Measurements from ENCODE around the gene RHO. TPM values are rescaled to one million over a fixed set of nuclear protein-coding genes. Genes with fewer than 3 reads are reported as not detected.

The RHO gene
- total RNA-seq, 1 donor from 2014 or later = not detected

GRCh38 chr3:129565902-129566301 is 37.5 kb downstream of the RHO start:
- TF ChIP-seq, protein P1, sequence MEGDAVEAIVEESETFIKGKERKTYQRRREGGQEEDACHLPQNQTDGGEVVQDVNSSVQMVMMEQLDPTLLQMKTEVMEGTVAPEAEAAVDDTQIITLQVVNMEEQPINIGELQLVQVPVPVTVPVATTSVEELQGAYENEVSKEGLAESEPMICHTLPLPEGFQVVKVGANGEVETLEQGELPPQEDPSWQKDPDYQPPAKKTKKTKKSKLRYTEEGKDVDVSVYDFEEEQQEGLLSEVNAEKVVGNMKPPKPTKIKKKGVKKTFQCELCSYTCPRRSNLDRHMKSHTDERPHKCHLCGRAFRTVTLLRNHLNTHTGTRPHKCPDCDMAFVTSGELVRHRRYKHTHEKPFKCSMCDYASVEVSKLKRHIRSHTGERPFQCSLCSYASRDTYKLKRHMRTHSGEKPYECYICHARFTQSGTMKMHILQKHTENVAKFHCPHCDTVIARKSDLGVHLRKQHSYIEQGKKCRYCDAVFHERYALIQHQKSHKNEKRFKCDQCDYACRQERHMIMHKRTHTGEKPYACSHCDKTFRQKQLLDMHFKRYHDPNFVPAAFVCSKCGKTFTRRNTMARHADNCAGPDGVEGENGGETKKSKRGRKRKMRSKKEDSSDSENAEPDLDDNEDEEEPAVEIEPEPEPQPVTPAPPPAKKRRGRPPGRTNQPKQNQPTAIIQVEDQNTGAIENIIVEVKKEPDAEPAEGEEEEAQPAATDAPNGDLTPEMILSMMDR (IDR thresholded peaks at IDR 0.05; ENCODE audit: insufficient read depth, low read length, severe bottlenecking) = no peak
- FAIRE-seq (no peak), DNase-seq (ENCODE audit: low read depth) (no peak)
- no peaks in the 10 kb centered on the region for H3K36me3 ChIP-seq (ENCODE audit: control insufficient read depth, insufficient read depth, low read length)
- H3K27me3 ChIP-seq (ENCODE audit: control insufficient read depth, insufficient read depth, low read length) = no peaks in the 10 kb centered on the region
- H3K4me3 ChIP-seq (ENCODE audit: low read depth, low read length) = no peak overlapping the region

GRCh38 chr3:129567176-129567705 is 38.8 kb downstream of the RHO start:
- Histone ChIP-seq H3K36me3 (ENCODE audit: control insufficient read depth, insufficient read depth, low read length) (no peaks in the 10 kb centered on the region), H3K27me3 (ENCODE audit: control insufficient read depth, insufficient read depth, low read length) (no peaks in the 10 kb centered on the region), H3K4me3 (ENCODE audit: low read depth, low read length) (no peak overlapping the region)
- FAIRE-seq = no peak
- TF ChIP-seq, protein P1 (IDR thresholded peaks at IDR 0.05; ENCODE audit: insufficient read depth, low read length, severe bottlenecking) = no peak
- no peak for DNase-seq (ENCODE audit: low read depth)

- TF ChIP-seq, protein P1 (IDR thresholded peaks at IDR 0.05; ENCODE audit: insufficient read depth, low read length, severe bottlenecking) = no peak
- Histone ChIP-seq H3K27me3 (ENCODE audit: control insufficient read depth, insufficient read depth, low read length) (no peaks in the 10 kb centered on the region), H3K4me3 (ENCODE audit: low read depth, low read length) (no peak overlapping the region), H3K36me3 (ENCODE audit: control insufficient read depth, insufficient read depth, low read length) (no peaks in the 10 kb centered on the region)
- FAIRE-seq = no peak
- no peak for DNase-seq (ENCODE audit: low read depth)
Measured at GRCh38 chr3:129567939-129568338, 39.5 kb downstream of the RHO start.

GRCh38 chr3:129569856-129570255 is 41.4 kb downstream of the RHO start:
- H3K27me3 ChIP-seq (ENCODE audit: control insufficient read depth, insufficient read depth, low read length) = no peaks in the 10 kb centered on the region
- FAIRE-seq (no peak), DNase-seq (ENCODE audit: low read depth) (no peak)
- TF ChIP-seq, protein P1 (IDR thresholded peaks at IDR 0.05; ENCODE audit: insufficient read depth, low read length, severe bottlenecking) = no peak
- no peaks in the 10 kb centered on the region for H3K36me3 ChIP-seq (ENCODE audit: control insufficient read depth, insufficient read depth, low read length)
- no peak overlapping the region for H3K4me3 ChIP-seq (ENCODE audit: low read depth, low read length)

DNA sequence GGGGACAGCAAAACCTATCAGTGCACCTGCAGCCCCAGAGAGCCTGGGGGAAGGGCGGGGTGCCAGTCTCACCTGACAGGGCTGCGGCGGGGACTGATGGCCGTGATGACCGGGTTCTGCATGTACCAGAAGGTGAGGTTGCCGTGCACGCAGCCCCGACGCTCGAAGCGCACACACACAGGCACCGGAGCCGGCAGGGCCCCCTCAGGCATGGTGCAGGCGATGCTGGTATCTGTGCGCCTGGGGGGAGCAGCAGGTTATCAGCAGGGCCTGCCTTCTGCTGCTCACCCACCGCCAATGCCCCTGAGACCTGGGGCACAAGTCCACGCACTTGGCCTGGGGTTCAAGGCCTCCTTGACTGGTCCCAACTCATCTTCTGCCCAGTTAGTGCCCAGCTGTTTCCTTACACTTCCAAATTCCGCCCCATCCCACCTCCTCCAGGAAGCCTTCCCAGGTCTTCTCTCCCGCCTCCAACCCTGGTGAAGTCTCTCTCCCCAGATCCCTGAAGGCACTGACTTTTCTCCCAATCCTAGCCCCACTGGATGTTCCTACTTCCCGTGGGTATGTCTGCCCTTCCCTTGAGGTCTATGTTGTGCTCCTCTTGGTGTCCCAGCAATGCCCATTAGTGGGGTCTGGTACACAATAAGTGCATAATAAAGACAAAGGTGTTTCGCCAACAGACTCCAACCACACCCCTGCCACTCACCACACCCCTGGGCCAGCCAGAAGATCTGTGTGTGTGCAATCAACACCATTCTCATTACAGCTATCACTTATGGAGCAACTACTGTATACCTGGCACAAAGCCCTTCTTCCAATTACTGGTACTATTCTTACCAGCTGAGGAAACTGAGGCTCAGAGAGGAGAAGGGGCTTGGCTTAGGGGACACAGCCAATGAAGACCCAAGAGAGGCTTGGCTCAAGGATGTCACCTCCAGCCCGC is 43.4 kb downstream of the RHO start:
- Histone ChIP-seq H3K36me3 (ENCODE audit: control insufficient read depth, insufficient read depth, low read length) (no peaks in the 10 kb centered on the region), H3K27me3 (ENCODE audit: control insufficient read depth, insufficient read depth, low read length) (peaks cover 2% of the 10 kb centered on the region), H3K4me3 (ENCODE audit: low read depth, low read length) (no peak overlapping the region)
- FAIRE-seq (no peak), DNase-seq (ENCODE audit: low read depth) (no peak)
- TF ChIP-seq, protein P1 (IDR thresholded peaks at IDR 0.05; ENCODE audit: insufficient read depth, low read length, severe bottlenecking) = no peak

Measured in bronchial epithelial cell (primary cell).